HepG2 (cell line): ENCODE results near the gene NFE2L2. TPM values are rescaled to one million over a fixed set of nuclear protein-coding genes. Genes with fewer than 3 reads are reported as not detected.

Experiments
- ATAC-seq: fragments of 200-7000 bp; cut with Tn5 transposase; 3 replicates; pipeline ENCODE4 v1.9.1; 2020; ENCODE audit warnings: mild to moderate bottlenecking, moderate library complexity
- BruUV-seq: library from RNA; stranded (reverse); fragments of 400-500 nt; replicated peaks from 2 replicates; lab custom pipeline; 2021; lab: Mats Ljungman, UMichigan
- CTCF ChIA-PET: fragments of 300-600 bp; formaldehyde crosslinking; extraction: SDS; loops from one replicate; lab custom pipeline; 2021; ENCODE audit warnings: low total read pairs, inconsistent platforms, low intra/inter-chr PET ratio; lab: Yijun Ruan, JAX
- POLR2A ChIA-PET: fragments of 350-600 bp; sonication (Branson Sonifier 250); formaldehyde crosslinking; loops from one replicate; lab custom pipeline; 2020; ENCODE audit warnings: antibody characterized with exemption, inconsistent platforms; lab: Yijun Ruan, JAX
- DNase-seq: peaks from one replicate; pipeline ENCODE4 v3.0.0-alpha.2; 2015; ENCODE audit warnings: low spot score
- FAIRE-seq: peaks from 3 replicates; lab custom pipeline; 2011; peaks lifted over from hg19 to GRCh38; lab: Jason Lieb, UNC
- H2AFZ ChIP-seq: one replicate; pipeline ENCODE4 v1.6.1; 2011; ENCODE audit warnings: low read length, inconsistent platforms
- H3K27ac ChIP-seq: fragments of 300-600 bp; 3 replicates; pipeline ENCODE4 v1.8.0; 2011; ENCODE audit warnings: mixed run types, mild to moderate bottlenecking, mixed read lengths, low read length, inconsistent platforms; ENCODE audit not compliant: insufficient read depth; ENCODE audit errors: extremely low read length
- H3K27me3 ChIP-seq, 2 experiments: fragments of 200-600 bp in 1 of 2; 2 replicates in 1 of 2; 3 replicates in 1 of 2; pipeline versions ENCODE4 v1.6.0 to v1.8.0; 2011; ENCODE audit warnings: low read length in 2 of 2, mild to moderate bottlenecking in 2 of 2, moderate library complexity in 2 of 2, inconsistent platforms in 1 of 2; ENCODE audit not compliant: insufficient read depth in 2 of 2, control insufficient read depth in 1 of 2
- H3K36me3 ChIP-seq, 2 experiments: fragments of 200-600 bp in 1 of 2; replicated peaks in 1 of 2; 2 replicates in 1 of 2; 3 replicates in 1 of 2; pipeline versions ENCODE4 v1.5.1 to v1.8.0; 2011; ENCODE audit warnings: low read length in 2 of 2, inconsistent platforms in 1 of 2; ENCODE audit not compliant: insufficient read depth in 2 of 2, control insufficient read depth in 1 of 2
- H3K4me1 ChIP-seq: 2 replicates; pipeline ENCODE4 v1.5.1; 2012; ENCODE audit warnings: low read length, inconsistent platforms; ENCODE audit not compliant: insufficient read depth
- H3K4me2 ChIP-seq: 2 replicates; pipeline ENCODE4 v1.6.0; 2011; ENCODE audit warnings: low read depth, low read length, inconsistent platforms
- H3K4me3 ChIP-seq, 3 experiments: fragments of 200-600 bp in 1 of 3; sonication (generic), shearing (Covaris generic) in 1 of 3; replicated peaks in 1 of 3; 2 replicates each; pipeline ENCODE4 v1.5.1; 2011 to 2016; ENCODE audit warnings: low read length in 3 of 3, inconsistent platforms in 2 of 3, low read depth in 2 of 3, mild to moderate bottlenecking in 2 of 3, control low read depth in 1 of 3, mixed read lengths in 1 of 3; ENCODE audit not compliant: insufficient read depth in 1 of 3
- H3K79me2 ChIP-seq: one replicate; pipeline ENCODE4 v1.6.1; 2011; ENCODE audit warnings: low read length, inconsistent platforms; ENCODE audit not compliant: insufficient read depth
- H3K9ac ChIP-seq: 2 replicates; pipeline ENCODE4 v1.6.0; 2011; ENCODE audit warnings: mild to moderate bottlenecking, low read depth, low read length, inconsistent platforms; ENCODE audit not compliant: insufficient read depth
- H3K9me3 ChIP-seq: 2 replicates; pipeline ENCODE4 v1.5.1; 2012; ENCODE audit warnings: mild to moderate bottlenecking, low read length
- H4K20me1 ChIP-seq: 2 replicates; pipeline ENCODE4 v1.6.0; 2011; ENCODE audit warnings: inconsistent platforms, mild to moderate bottlenecking, low read length, moderate library complexity; ENCODE audit not compliant: insufficient read depth
- MYPOP ChIP-seq: sonication (generic); formaldehyde crosslinking; IDR thresholded peaks from 2 replicates; pipeline ENCODE4 v1.8.1; 2023; ENCODE audit warnings: mild to moderate bottlenecking, moderate library complexity, missing genetic modification reagents
- NONO ChIP-seq, 2 experiments: fragments of 450-650 bp in 1 of 2; sonication (generic) in 1 of 2; formaldehyde crosslinking in 1 of 2; IDR thresholded peaks in 1 of 2; conservative IDR thresholded peaks in 1 of 2; 2 replicates each; pipeline versions ENCODE4 v1.6.1 to v1.8.0; 2017 to 2022; ENCODE audit warnings: mild to moderate bottlenecking in 1 of 2, missing genetic modification reagents in 1 of 2, moderate library complexity in 1 of 2
- PCBP2 ChIP-seq: fragments of 200-400 bp; formaldehyde crosslinking; optimal IDR thresholded peaks from 2 replicates; pipeline ENCODE3; 2018; ENCODE audit warnings: low read length, low read depth; ENCODE audit not compliant: poor library complexity, severe bottlenecking
- POLR2A ChIP-seq, 2 experiments: IDR thresholded peaks; 2 replicates each; pipeline ENCODE4 v1.6.1; 2011; ENCODE audit warnings: low read depth in 2 of 2, low read length in 2 of 2, mild to moderate bottlenecking in 1 of 2, moderate library complexity in 1 of 2; ENCODE audit not compliant: insufficient read depth in 1 of 2
- XBP1 ChIP-seq: sonication (generic); formaldehyde crosslinking; IDR thresholded peaks from 2 replicates; pipeline ENCODE4 v1.5.0; 2020; ENCODE audit warnings: missing genetic modification reagents
- ZBTB34 ChIP-seq: sonication (generic); formaldehyde crosslinking; IDR thresholded peaks from 2 replicates; pipeline ENCODE4 v1.8.0; 2022; ENCODE audit warnings: mild to moderate bottlenecking, missing genetic modification reagents
- ZNF580 ChIP-seq: IDR thresholded peaks from 2 replicates; pipeline ENCODE4 v1.6.1; 2016; ENCODE audit warnings: low read depth, borderline replicate concordance
- ZNF776 ChIP-seq: sonication (generic); formaldehyde crosslinking; IDR thresholded peaks from 2 replicates; pipeline ENCODE4 v1.4.0; 2020; ENCODE audit warnings: mild to moderate bottlenecking, missing genetic modification reagents
- ZNF841 ChIP-seq: sonication (generic); formaldehyde crosslinking; IDR thresholded peaks from 2 replicates; pipeline ENCODE4 v1.8.1; 2023; ENCODE audit warnings: missing genetic modification reagents, borderline replicate concordance
- ZSCAN22 ChIP-seq: sonication (generic); formaldehyde crosslinking; IDR thresholded peaks from 2 replicates; pipeline ENCODE4 v1.4.0; 2020; ENCODE audit warnings: mild to moderate bottlenecking, missing genetic modification reagents
- WGBS: methylation state at CpG from one replicate; pipeline ENCODE4 v1.1.6; 2017; ENCODE audit warnings: low lambda C conversion rate; 5-methylcytosine and 5-hydroxymethylcytosine counted together
- in situ Hi-C: cut with HindIII; loops from 2 replicates; pipeline ENCODE4 v1.10.0; 2017; ENCODE audit warnings: low pct_unique_long_range_greater_than_20kb; ENCODE audit not compliant: extremely low pct_ligation_motif_present
- intact Hi-C: fragments of 100-400 bp; cut with micrococcal nuclease; formaldehyde crosslinking; loops from one replicate; pipeline ENCODE4 v1.10.0; 2022; ENCODE audit not compliant: unreplicated experiment
- polyA plus RNA-seq, 8 experiments: library from polyadenylated mRNA; depleted of rRNA in 3 of 8; stranded (reverse) in 7 of 8; unstranded in 1 of 8; fragments of >200 nt; fragmentation: Illumina TruSeq in 4 of 8; extraction: Trizol in 4 of 8; gene quantifications; 2 replicates each; pipeline versions ENCODE4 v1.2.1 to v1.2.3, GENCODE V29; 2011 to 2016; ENCODE audit warnings: low read depth in 4 of 8, missing spikeins in 1 of 8, mixed read lengths in 1 of 8; ENCODE audit not compliant: insufficient read depth in 1 of 8
- total RNA-seq, 5 experiments: library from RNA; depleted of rRNA; stranded (reverse); fragments of >200 nt; fragmentation: Illumina TruSeq; extraction: Trizol; gene quantifications; 2 replicates each; pipeline ENCODE4 v1.2.3, GENCODE V29; 2016; ENCODE audit warnings: low read depth in 1 of 5
- TF ChIP-seq, protein P1 (sequence below): sonication (generic); formaldehyde crosslinking; IDR thresholded peaks from 2 replicates; pipeline ENCODE4 v1.5.0; 2020; ENCODE audit warnings: mild to moderate bottlenecking, missing genetic modification reagents, borderline replicate concordance
- TF ChIP-seq, protein P2 (sequence below): sonication (generic); formaldehyde crosslinking; IDR thresholded peaks from 2 replicates; pipeline ENCODE4 v1.8.0; 2023; ENCODE audit warnings: mild to moderate bottlenecking, missing genetic modification reagents

The NFE2L2 gene
- total and polyA plus RNA-seq, 2 of the 13 experiments (the other 11 are each of a cell fraction or from before 2014, with no cell fraction given) = 84.6 to 215 TPM

DNA sequence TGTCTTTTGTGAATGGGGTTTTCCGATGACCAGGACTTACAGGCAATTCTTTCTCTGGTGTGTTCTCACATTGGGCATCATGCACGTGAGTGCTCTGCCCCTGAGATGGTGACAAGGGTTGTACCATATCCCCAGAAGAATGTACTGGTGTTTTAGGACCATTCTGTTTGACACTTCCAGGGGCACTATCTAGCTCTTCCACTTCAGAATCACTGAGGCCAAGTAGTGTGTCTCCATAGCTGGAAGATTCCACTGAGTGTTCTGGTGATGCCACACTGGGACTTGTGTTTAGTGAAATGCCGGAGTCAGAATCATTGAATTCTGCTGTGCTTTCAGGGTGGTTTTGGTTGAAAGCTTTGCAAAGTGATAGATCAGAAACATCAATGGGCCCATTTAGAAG, 33.3 kb downstream of the NFE2L2 start:
- POLR2A ChIA-PET = interaction anchor here (0.8 to 3.0 kb wide), 4 partner anchors 9 to 33 kb away, joined by 3 to 19 read pairs (median 3); partner anchors contain the start of gene NFE2L2
- CTCF ChIA-PET = no interaction called here
- peaks cover 56% of the 10 kb centered on the region for H3K79me2 ChIP-seq
- H3K9ac ChIP-seq = no peak overlapping the region
- no peak for DNase-seq
- H3K4me1 ChIP-seq = peaks cover 46% of the 10 kb centered on the region
- no peak for ATAC-seq
- no peaks in the 10 kb centered on the region for H3K9me3 ChIP-seq
- no peak overlapping the region for H2AFZ ChIP-seq
- FAIRE-seq = no peak
- peaks cover 49% of the 10 kb centered on the region for H4K20me1 ChIP-seq
- in situ Hi-C loops (no loop called here), intact Hi-C loops (no loop called here)
- 90% methylated on average over 3 of the region's 3 CpGs for WGBS
- H3K4me2 ChIP-seq = no peak overlapping the region
- BruUV-seq = no TSS peak
- no peak overlapping the region for H3K27ac ChIP-seq
- peaks cover 35 to 70% of the 10 kb centered on the region in 2 experiments for H3K36me3 ChIP-seq
- H3K27me3 ChIP-seq = no peaks in the 10 kb centered on the region
- no peak overlapping the region for H3K4me3 ChIP-seq
- TF ChIP-seq, protein P1, sequence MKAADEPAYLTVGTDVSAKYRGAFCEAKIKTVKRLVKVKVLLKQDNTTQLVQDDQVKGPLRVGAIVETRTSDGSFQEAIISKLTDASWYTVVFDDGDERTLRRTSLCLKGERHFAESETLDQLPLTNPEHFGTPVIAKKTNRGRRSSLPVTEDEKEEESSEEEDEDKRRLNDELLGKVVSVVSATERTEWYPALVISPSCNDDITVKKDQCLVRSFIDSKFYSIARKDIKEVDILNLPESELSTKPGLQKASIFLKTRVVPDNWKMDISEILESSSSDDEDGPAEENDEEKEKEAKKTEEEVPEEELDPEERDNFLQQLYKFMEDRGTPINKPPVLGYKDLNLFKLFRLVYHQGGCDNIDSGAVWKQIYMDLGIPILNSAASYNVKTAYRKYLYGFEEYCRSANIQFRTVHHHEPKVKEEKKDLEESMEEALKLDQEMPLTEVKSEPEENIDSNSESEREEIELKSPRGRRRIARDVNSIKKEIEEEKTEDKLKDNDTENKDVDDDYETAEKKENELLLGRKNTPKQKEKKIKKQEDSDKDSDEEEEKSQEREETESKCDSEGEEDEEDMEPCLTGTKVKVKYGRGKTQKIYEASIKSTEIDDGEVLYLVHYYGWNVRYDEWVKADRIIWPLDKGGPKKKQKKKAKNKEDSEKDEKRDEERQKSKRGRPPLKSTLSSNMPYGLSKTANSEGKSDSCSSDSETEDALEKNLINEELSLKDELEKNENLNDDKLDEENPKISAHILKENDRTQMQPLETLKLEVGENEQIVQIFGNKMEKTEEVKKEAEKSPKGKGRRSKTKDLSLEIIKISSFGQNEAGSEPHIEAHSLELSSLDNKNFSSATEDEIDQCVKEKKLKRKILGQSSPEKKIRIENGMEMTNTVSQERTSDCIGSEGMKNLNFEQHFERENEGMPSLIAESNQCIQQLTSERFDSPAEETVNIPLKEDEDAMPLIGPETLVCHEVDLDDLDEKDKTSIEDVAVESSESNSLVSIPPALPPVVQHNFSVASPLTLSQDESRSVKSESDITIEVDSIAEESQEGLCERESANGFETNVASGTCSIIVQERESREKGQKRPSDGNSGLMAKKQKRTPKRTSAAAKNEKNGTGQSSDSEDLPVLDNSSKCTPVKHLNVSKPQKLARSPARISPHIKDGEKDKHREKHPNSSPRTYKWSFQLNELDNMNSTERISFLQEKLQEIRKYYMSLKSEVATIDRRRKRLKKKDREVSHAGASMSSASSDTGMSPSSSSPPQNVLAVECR = 0 out of 2 replicates have a peak, but pooled peaks have one; percentile 30
- TF ChIP-seq POLR2A (IDR thresholded peaks at IDR 0.05; ENCODE audit: insufficient read depth in 1 of 2, low read depth in 2 of 2, low read length in 2 of 2) (peak; percentile 43 to 46; a peak in 1 of 4 replicates), ZNF776 (CRISPR knock-in tag) (no peak), MYPOP (CRISPR knock-in tag) (0 out of 2 replicates have a peak, but pooled peaks have one; percentile 33), ZBTB34 (0 out of 2 replicates have a peak, but pooled peaks have one; percentile 32), PCBP2 (no peak), ZNF841 (CRISPR knock-in tag) (no peak), ZSCAN22 (CRISPR knock-in tag) (no peak), NONO (IDR thresholded peaks at IDR 0.05) (no peak), NONO (CRISPR knock-in tag; conservative IDR thresholded peaks at IDR 0.05) (no peak), XBP1 (CRISPR knock-in tag) (no peak), ZNF580 (CRISPR knock-in tag) (no peak)
- TF ChIP-seq, protein P2, sequence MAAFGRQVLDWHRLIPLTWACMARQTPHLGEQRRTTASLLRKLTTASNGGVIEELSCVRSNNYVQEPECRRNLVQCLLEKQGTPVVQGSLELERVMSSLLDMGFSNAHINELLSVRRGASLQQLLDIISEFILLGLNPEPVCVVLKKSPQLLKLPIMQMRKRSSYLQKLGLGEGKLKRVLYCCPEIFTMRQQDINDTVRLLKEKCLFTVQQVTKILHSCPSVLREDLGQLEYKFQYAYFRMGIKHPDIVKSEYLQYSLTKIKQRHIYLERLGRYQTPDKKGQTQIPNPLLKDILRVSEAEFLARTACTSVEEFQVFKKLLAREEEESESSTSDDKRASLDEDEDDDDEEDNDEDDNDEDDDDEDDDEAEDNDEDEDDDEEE = 0 out of 2 replicates have a peak, but pooled peaks have one; percentile 54
